Aorta (tissue), 5 donors: ENCODE data around the gene CHST11. TPM values are rescaled to one million over a fixed set of nuclear protein-coding genes. Genes with fewer than 3 reads are reported as not detected.
"Not testable (repeated sequence)": the region's sequence is repeated elsewhere in the genome, so short reads cannot be mapped to it uniquely, and the experiment has no call there.

Source experiments
- ATAC-seq: fragments of 200-7000 bp; cut with Tn5 transposase; one replicate; pipeline ENCODE4 v1.9.1; 2022; ENCODE audit warnings: moderate library complexity; ENCODE audit not compliant: low FRiP score
- DNase-seq, 2 donors: peaks; one replicate each; pipeline ENCODE4 v3.0.0-alpha.2; 2020
- H3K27ac ChIP-seq, 2 donors: one replicate each; pipeline ENCODE4 v1.5.1; 2013; ENCODE audit warnings: low read length in 2 of 2, mild to moderate bottlenecking in 2 of 2, moderate library complexity in 2 of 2, control low read depth in 1 of 2, inconsistent platforms in 1 of 2, low read depth in 1 of 2
- H3K27me3 ChIP-seq, 2 donors: one replicate each; pipeline ENCODE4 v1.6.1; 2013; ENCODE audit warnings: control low read depth in 1 of 2, low read length in 1 of 2, mild to moderate bottlenecking in 1 of 2, moderate library complexity in 1 of 2; ENCODE audit not compliant: insufficient read depth in 2 of 2, control insufficient read depth in 1 of 2
- H3K36me3 ChIP-seq, 2 donors: one replicate each; pipeline ENCODE4 v1.6.1; 2013; ENCODE audit warnings: control low read depth in 1 of 2, low read length in 1 of 2, mild to moderate bottlenecking in 1 of 2; ENCODE audit not compliant: insufficient read depth in 2 of 2, control insufficient read depth in 1 of 2
- H3K4me1 ChIP-seq, 2 donors: one replicate each; pipeline ENCODE4 v1.6.1; 2013; ENCODE audit warnings: low read length in 2 of 2, control low read depth in 1 of 2, mild to moderate bottlenecking in 1 of 2, moderate library complexity in 1 of 2; ENCODE audit not compliant: insufficient read depth in 2 of 2, control insufficient read depth in 1 of 2
- H3K4me3 ChIP-seq, 2 donors: one replicate each; pipeline ENCODE4 v1.5.1; 2013; ENCODE audit warnings: low read length in 2 of 2, control low read depth in 1 of 2, mild to moderate bottlenecking in 1 of 2
- H3K9me3 ChIP-seq: one replicate; pipeline ENCODE4 v1.6.1; 2013; ENCODE audit warnings: mild to moderate bottlenecking, low read length; ENCODE audit not compliant: control insufficient read depth
- WGBS, 2 donors: extraction: QIAGEN DNeasy Blood & Tissue Kit; methylation state at CpG; one replicate each; pipeline ENCODE4 v1.1.7; 2013; 5-methylcytosine and 5-hydroxymethylcytosine counted together
- intact Hi-C, 2 donors: fragments of 100-400 bp; cut with DNase I; formaldehyde crosslinking; loops; one replicate each; pipeline versions ENCODE4 v1.14.2 to v1.15.0; 2022
- microRNA-seq, 2 donors: library from miRNA; unstranded; fragments of <30 nt; microRNA quantifications; one replicate each; pipeline ENCODE4 v1.2.0, GENCODE V29; 2020
- polyA plus RNA-seq, 2 donors: library from polyadenylated mRNA; stranded (reverse); fragments of 200-250 nt; gene quantifications; one replicate each; pipeline ENCODE4 v1.2.3, GENCODE V29; 2013
- total RNA-seq, 2 donors: library from RNA; stranded (reverse); fragmentation: NEBNext Ultra II Directional; extraction: Animal tissue kit (Norgen Biotek cat#: 25700); gene quantifications; one replicate each; pipeline ENCODE4 v1.2.1, GENCODE V29; 2021
- donor health status: healthy with polysubstance abuse.
- donor health status: Bipolar disorder and iron deficiency.
- donor health status: DM: no; HTN: no; CAD: no.
- donor health status: DM: no; HTN: no; CAD: no.
- donor health status: DM: yes; HTN: yes; CAD: no.

Gene CHST11
- total and polyA plus RNA-seq, 4 donors = 2.1 to 31.0 (median 15.7) TPM

GRCh38 chr12:104806194-104806593 is 349.4 kb downstream of the CHST11 start:
- DNase-seq, H3K9me3 ChIP-seq, H3K4me3 ChIP-seq, H3K27me3 ChIP-seq, H3K36me3 ChIP-seq, H3K4me1 ChIP-seq, ATAC-seq, H3K27ac ChIP-seq, intact Hi-C loops: not testable (repeated sequence)
- WGBS, 2 donors = 91 to 92% methylated on average over 4 of the region's 4 CpGs

- no peaks in the 10 kb centered on the region for H3K27me3 ChIP-seq
- no peaks in the 10 kb centered on the region for H3K4me1 ChIP-seq
- ATAC-seq = no peak
- H3K36me3 ChIP-seq = peaks cover 0 to 2% of the 10 kb centered on the region in 2 donors
- no peak for DNase-seq
- intact Hi-C loops = no loop called here
- no peak overlapping the region for H3K27ac ChIP-seq
- 88 to 98% methylated on average over 3 of the region's 3 CpGs for WGBS, 2 donors
- H3K9me3 ChIP-seq = no peaks in the 10 kb centered on the region
- H3K4me3 ChIP-seq = no peak overlapping the region
Observed at GRCh38 chr12:104809251-104809650, 352.5 kb downstream of the CHST11 start.

- H3K27ac ChIP-seq = no peak overlapping the region
- no peak for ATAC-seq
- H3K4me1 ChIP-seq = no peaks in the 10 kb centered on the region
- 72 to 97% methylated on average over 4 of the region's 4 CpGs for whole genome bisulfite sequencing, 2 donors
- peaks cover 0 to 2% of the 10 kb centered on the region in 2 donors for H3K36me3 ChIP-seq
- intact Hi-C loops = loop anchor here in 1 of 2 donors (10.0 kb wide), 1 partner anchor 55 kb away; no protein-coding TSS in a partner anchor
- no peak overlapping the region for H3K4me3 ChIP-seq
- DNase-seq = no peak
- H3K9me3 ChIP-seq = no peaks in the 10 kb centered on the region
- H3K27me3 ChIP-seq = no peaks in the 10 kb centered on the region
Observed at GRCh38 chr12:104809706-104810385, 353.1 kb downstream of the CHST11 start.

Small RNA genes within 50 kb of the gene (microRNA-seq; reads per million reads assigned to microRNA genes)
- gene MIR3922 = 0 reads per million in 2 donors

Other genes with a start within 250 kb of the CHST11 start
- gene TXNRD1, start 241.2 kb upstream of the CHST11 start, total RNA-seq = 100 to 1,000 TPM; 115 to 140 TPM
- 100 to 1,000 TPM in 1 of 2 donors, 10 to 100 TPM in 1; 97.7 to 119 TPM for gene TXNRD1, start 241.2 kb upstream of the CHST11 start, polyA plus RNA-seq
- 1 to 10 TPM; 8.5 to 8.6 TPM for gene EID3, start 153.2 kb upstream of the CHST11 start, total RNA-seq
- 1 to 10 TPM; 2.1 to 6.8 TPM for gene EID3, start 153.2 kb upstream of the CHST11 start, polyA plus RNA-seq